DMS 273 treated with DMSO at 0.1 percent for 48 hours (cell line): Measurements from ENCODE around the gene COL5A1.

Experiments used
- DNase-seq: peaks from one replicate; lab custom pipeline; 2025; lab: John Stamatoyannopoulos, UW

The COL5A1 gene

GRCh38 chr9:134880484-134881312 lies 239.1 kb downstream of the COL5A1 start, which contains the start of gene FCN2:
Gene FCN2 (plus strand): TSS chr9:134880810. CDS start chr9:134880822, 12 bp downstream.
- DNase-seq, result no peak

- DNase-seq, result no peak
Observed at GRCh38 chr9:134881313-134881670, 239.7 kb downstream of the COL5A1 start.

GRCh38 chr9:134882204-134882785 lies 240.7 kb downstream of the COL5A1 start:
- DNase-seq, result no peak

GRCh38 chr9:134883040-134883782 lies 241.6 kb downstream of the COL5A1 start:
- no peak for DNase-seq

DNA sequence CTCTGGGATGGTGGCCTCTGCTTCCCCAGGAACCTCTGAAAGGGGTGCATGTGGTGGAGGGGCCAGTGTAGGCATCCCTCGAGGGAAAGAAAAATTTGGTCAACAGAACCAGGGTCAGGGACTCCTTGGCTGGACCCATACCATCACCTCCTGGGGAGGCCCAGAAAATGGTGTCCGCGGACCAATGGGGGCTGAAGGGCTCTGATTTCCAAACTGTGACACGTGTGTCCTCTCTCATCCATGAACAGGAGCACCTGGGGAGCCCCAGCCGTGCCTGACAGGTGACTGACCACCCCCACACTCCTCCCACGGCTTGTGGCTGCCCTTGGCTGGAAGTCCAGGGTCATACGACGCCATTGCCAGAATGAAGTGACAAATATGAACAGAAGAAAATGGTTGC lies 242.9 kb downstream of the COL5A1 start:
- DNase-seq, result no peak

GRCh38 chr9:134885001-134885678 lies 243.5 kb downstream of the COL5A1 start:
- DNase-seq, result no peak

DNA sequence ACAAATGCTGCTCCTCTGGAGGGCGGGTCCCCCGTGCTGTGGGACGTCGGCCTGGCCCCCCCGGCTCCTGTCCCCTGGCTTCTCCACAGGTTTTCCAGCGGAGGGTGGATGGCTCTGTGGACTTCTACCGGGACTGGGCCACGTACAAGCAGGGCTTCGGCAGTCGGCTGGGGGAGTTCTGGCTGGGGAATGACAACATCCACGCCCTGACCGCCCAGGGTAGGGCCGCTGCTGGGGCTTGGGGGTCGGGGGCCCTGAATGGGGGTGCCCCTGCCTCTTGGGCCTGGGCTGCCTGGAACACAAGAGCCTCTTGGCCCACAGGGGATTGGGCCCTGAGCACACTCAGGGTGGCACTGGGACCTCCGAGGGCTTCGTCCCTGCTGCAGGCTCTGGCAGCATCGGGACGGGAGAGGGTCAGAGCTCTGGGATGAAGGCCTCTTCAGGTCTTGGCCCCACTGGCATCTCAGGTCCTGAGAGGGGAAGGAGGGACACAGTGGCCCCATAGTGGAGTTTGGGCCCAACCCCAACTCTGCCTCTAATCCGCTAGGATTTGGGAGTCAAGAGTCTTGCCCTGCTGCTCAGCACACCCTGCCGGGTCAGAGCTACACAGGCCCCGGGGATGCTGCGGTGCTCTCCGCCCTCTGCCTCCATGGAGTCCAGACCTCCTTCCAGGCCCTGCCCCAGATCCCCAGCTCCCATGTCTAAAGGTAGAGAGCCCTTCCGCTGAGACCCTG lies 244.2 kb downstream of the COL5A1 start:
- no peak for DNase-seq

GRCh38 chr9:134886413-134886913 lies 244.9 kb downstream of the COL5A1 start:
- DNase-seq, result no peak

DNA sequence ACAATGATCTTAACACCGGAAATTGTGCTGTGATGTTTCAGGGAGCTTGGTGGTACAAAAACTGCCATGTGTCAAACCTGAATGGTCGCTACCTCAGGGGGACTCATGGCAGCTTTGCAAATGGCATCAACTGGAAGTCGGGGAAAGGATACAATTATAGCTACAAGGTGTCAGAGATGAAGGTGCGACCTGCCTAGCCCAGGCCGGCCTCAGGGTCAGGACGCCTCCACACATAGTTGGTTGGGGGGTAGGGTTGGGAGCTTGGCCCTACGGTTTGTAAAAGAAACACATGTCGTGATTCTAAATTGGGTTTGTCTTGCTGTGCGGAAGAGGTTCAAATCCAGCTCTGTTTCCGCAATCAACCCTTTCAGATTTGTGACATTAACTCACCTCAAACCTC lies 245.6 kb downstream of the COL5A1 start:
- no peak for DNase-seq

DNA sequence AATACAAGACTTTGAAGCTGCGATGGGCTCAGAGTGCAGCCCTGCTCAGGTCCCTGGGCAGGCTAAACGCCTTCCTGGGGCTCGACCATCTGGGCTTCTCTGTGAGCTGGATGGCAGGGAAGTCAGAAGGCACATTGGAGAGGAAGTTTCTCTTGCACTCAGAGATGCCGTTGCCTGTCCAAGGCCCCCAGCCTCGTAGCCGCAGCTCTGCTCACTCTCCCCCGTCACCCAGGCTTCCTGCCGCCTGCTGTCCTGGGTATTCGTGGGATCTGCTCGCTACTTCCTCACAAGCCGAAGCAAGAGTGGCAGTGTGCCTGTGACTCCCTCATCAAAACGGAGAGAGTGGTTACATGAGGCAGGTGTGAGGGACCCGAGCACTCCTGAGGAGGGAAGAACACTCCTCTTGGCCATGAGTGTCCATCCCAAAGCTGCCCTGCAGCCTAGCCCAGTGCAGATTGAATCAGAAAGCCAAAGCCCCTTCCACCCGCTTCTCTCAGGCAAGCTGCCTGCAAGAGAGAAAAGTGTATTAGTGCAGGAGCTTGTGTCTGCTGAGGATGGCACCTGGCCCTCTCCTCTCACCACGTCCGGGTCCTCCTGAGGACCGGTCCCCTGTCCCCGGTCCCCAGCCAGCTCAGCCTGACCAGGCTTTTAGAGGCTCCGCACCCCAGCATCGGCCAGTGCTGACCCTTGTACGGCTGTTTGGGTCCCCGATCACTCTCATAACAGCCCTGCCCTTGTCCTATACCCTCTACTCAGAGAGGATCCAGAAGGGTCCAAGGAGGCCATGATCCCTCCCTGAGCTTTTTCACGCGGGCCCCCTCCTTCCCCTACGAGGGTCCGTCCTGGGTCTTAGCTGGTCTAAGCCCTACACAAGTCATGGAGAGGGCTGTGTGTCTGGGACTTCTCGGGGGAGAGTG lies 246.3 kb downstream of the COL5A1 start:
- DNase-seq, result no peak

GRCh38 chr9:134888603-134889190 lies 247.1 kb downstream of the COL5A1 start:
- no peak for DNase-seq

DNA sequence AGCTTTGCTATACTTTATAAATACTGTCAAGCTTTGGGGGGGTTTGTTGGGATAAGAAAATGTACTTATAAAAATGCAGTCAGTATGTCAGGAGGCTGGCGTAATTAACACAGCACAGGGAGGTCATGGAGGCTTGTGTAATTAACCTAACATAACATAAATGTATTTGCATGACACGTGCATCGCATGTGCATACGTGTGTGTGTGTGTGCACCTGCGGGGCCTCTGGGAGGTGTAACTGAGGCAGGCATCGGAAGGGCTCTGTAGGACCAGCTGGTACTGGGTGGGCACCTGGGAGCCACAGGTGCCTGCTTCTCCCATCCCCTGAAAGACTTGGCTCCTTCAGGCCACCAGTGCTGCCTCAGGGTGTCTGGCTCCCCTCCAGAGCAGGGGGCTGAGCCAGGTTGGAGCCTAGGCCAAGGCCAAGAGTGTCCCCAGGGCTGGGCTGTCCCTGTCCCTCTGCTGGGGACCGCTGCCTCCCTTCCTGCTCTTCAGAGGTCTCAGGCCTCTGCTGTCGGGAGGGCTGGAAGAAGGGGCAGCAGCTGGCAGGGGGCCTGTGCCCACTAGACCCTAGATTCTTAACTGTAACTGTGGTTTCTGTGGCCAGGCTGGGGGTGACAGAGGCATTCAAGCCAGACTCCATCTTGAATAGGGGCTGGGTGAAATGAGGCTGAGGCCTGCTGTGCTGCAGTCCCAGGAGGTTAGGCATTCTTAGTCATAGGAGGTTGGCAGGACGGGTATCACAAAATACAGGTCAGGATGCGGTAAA lies 248.0 kb downstream of the COL5A1 start:
- no peak for DNase-seq

- no peak for DNase-seq
Observed at GRCh38 chr9:134890155-134890495, 248.5 kb downstream of the COL5A1 start.

- DNase-seq, result no peak
Observed at GRCh38 chr9:134891053-134891452, 249.4 kb downstream of the COL5A1 start.

- no peak for DNase-seq
Observed at GRCh38 chr9:134891713-134892112, 250.1 kb downstream of the COL5A1 start.

- DNase-seq, result peak; percentile 70
Observed at GRCh38 chr9:134892221-134892620, 250.6 kb downstream of the COL5A1 start.

DNA sequence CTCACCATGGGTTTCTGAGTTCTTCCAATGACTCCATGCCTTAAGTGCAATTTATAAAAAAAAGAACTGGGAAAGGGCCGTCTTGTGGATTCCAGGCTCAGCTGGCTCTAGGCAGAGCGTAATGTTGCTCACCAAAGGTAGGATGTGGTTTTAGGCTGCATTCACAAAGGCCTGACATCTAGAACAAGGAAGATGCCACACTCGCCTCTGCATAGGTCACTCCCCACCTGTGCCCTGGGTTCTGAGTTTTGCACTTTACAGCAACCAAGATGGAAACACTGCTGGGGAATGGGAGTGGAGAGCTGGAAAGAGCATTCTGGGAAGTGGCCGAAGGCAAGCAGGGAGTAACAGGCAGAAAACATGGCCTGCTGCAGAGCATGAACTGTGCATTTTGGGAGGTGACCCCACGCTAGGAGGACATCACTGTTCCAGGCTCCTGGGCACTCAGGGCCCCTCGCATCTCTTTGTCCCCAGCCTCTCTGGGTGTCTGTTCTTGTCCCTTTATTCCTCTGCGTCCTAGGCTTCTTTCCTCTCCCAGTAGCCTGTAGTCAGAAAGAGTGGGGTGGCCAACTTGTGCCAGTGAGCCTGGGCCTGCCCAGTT lies 251.3 kb downstream of the COL5A1 start:
- DNase-seq, result no peak
